Measurements from ENCODE around the gene INO80C. TPM values are rescaled to one million over a fixed set of nuclear protein-coding genes. Genes with fewer than 3 reads are reported as not detected.

Gene INO80C
- total RNA-seq, 1 donor from 2014 or later = 24.6 TPM

- Histone ChIP-seq H3K9me3 (ENCODE audit: insufficient read depth, low read depth, low read length) (no peaks in the 10 kb centered on the region), H3K79me2 (ENCODE audit: insufficient read depth, low read length) (no peaks in the 10 kb centered on the region), H3K4me2 (ENCODE audit: low read length) (peak overlapping the region; percentile 7), H3K27ac (ENCODE audit: low read depth, low read length) (peak overlapping the region; percentile 80), H3K4me3 (ENCODE audit: insufficient read depth, low read depth, low read length) (no peak overlapping the region), H3K27me3 (ENCODE audit: insufficient read depth, low read length) (no peaks in the 10 kb centered on the region), H3K9ac (ENCODE audit: low read length) (peak overlapping the region; percentile 68), H3K4me1 (ENCODE audit: insufficient read depth, low read length) (peaks cover 8% of the 10 kb centered on the region), H4K20me1 (ENCODE audit: insufficient read depth, low read length) (no peaks in the 10 kb centered on the region), H3K36me3 (ENCODE audit: insufficient read depth, low read length) (no peaks in the 10 kb centered on the region), H2AFZ (ENCODE audit: low read depth, low read length) (no peak overlapping the region)
- H3K36me3 Mint-ChIP-seq (ENCODE audit: low read depth, unreplicated experiment) = no peaks in the 10 kb centered on the region
- no peak overlapping the region for H3K27ac Mint-ChIP-seq (ENCODE audit: unreplicated experiment)
- TF ChIP-seq EZH2 (IDR thresholded peaks at IDR 0.05; ENCODE audit: insufficient read depth, low read length) = no peak
- no peak for TF ChIP-seq CTCF (IDR thresholded peaks at IDR 0.05; ENCODE audit: insufficient read depth, low read depth, low read length)
- peaks cover 5% of the 10 kb centered on the region for H3K27me3 Mint-ChIP-seq (ENCODE audit: low read depth, unreplicated experiment)
- DNase-seq (ENCODE audit: low read depth) (no peak), FAIRE-seq (peak; percentile 59)
- H3K9me3 Mint-ChIP-seq (ENCODE audit: unreplicated experiment) = peaks cover 2% of the 10 kb centered on the region
- no peak overlapping the region for H3K4me3 Mint-ChIP-seq (ENCODE audit: unreplicated experiment)
- H3K4me1 Mint-ChIP-seq (ENCODE audit: low read depth, unreplicated experiment) = no peaks in the 10 kb centered on the region
Observed at GRCh38 chr18:35435401-35435800, 62.4 kb downstream of the INO80C start.

- no peak for FAIRE-seq
- H3K9ac ChIP-seq (ENCODE audit: low read length) = no peak overlapping the region
- H4K20me1 ChIP-seq (ENCODE audit: insufficient read depth, low read length) = no peaks in the 10 kb centered on the region
- H3K79me2 ChIP-seq (ENCODE audit: insufficient read depth, low read length) = no peaks in the 10 kb centered on the region
- no peak overlapping the region for H3K27ac ChIP-seq (ENCODE audit: low read depth, low read length)
- H3K4me2 ChIP-seq (ENCODE audit: low read length) = no peak overlapping the region
- H3K4me3 ChIP-seq (ENCODE audit: insufficient read depth, low read depth, low read length) = no peak overlapping the region
- no peak overlapping the region for H2AFZ ChIP-seq (ENCODE audit: low read depth, low read length)
- Mint-ChIP-seq H3K27me3 (ENCODE audit: low read depth, unreplicated experiment) (no peaks in the 10 kb centered on the region), H3K9me3 (ENCODE audit: unreplicated experiment) (no peaks in the 10 kb centered on the region), H3K36me3 (ENCODE audit: low read depth, unreplicated experiment) (no peaks in the 10 kb centered on the region), H3K4me1 (ENCODE audit: low read depth, unreplicated experiment) (no peaks in the 10 kb centered on the region), H3K4me3 (ENCODE audit: unreplicated experiment) (no peak overlapping the region), H3K27ac (ENCODE audit: unreplicated experiment) (no peak overlapping the region)
- H3K4me1 ChIP-seq (ENCODE audit: insufficient read depth, low read length) = peaks cover 8% of the 10 kb centered on the region
- no peaks in the 10 kb centered on the region for H3K36me3 ChIP-seq (ENCODE audit: insufficient read depth, low read length)
- DNase-seq (ENCODE audit: low read depth) = peak; percentile 24
- no peaks in the 10 kb centered on the region for H3K27me3 ChIP-seq (ENCODE audit: insufficient read depth, low read length)
- TF ChIP-seq EZH2 (IDR thresholded peaks at IDR 0.05; ENCODE audit: insufficient read depth, low read length) = no peak
- no peak for TF ChIP-seq CTCF (IDR thresholded peaks at IDR 0.05; ENCODE audit: insufficient read depth, low read depth, low read length)
- no peaks in the 10 kb centered on the region for H3K9me3 ChIP-seq (ENCODE audit: insufficient read depth, low read depth, low read length)
Observed at GRCh38 chr18:35432565-35433001, 65.2 kb downstream of the INO80C start.

GRCh38 chr18:35431374-35431741, 66.4 kb downstream of the INO80C start:
- H3K9me3 Mint-ChIP-seq (ENCODE audit: unreplicated experiment) = no peaks in the 10 kb centered on the region
- no peaks in the 10 kb centered on the region for H3K4me1 Mint-ChIP-seq (ENCODE audit: low read depth, unreplicated experiment)
- no peak overlapping the region for H3K27ac Mint-ChIP-seq (ENCODE audit: unreplicated experiment)
- peaks cover 4% of the 10 kb centered on the region for H3K4me1 ChIP-seq (ENCODE audit: insufficient read depth, low read length)
- no peaks in the 10 kb centered on the region for H3K36me3 Mint-ChIP-seq (ENCODE audit: low read depth, unreplicated experiment)
- H3K27ac ChIP-seq (ENCODE audit: low read depth, low read length) = no peak overlapping the region
- no peak for TF ChIP-seq CTCF (IDR thresholded peaks at IDR 0.05; ENCODE audit: insufficient read depth, low read depth, low read length)
- no peak for TF ChIP-seq EZH2 (IDR thresholded peaks at IDR 0.05; ENCODE audit: insufficient read depth, low read length)
- H3K9me3 ChIP-seq (ENCODE audit: insufficient read depth, low read depth, low read length) = no peaks in the 10 kb centered on the region
- H2AFZ ChIP-seq (ENCODE audit: low read depth, low read length) = no peak overlapping the region
- H3K9ac ChIP-seq (ENCODE audit: low read length) = no peak overlapping the region
- no peaks in the 10 kb centered on the region for H3K27me3 ChIP-seq (ENCODE audit: insufficient read depth, low read length)
- FAIRE-seq (peak; percentile 13), DNase-seq (ENCODE audit: low read depth) (no peak)
- H3K4me3 Mint-ChIP-seq (ENCODE audit: unreplicated experiment) = no peak overlapping the region
- H3K4me2 ChIP-seq (ENCODE audit: low read length) = no peak overlapping the region
- no peaks in the 10 kb centered on the region for H3K79me2 ChIP-seq (ENCODE audit: insufficient read depth, low read length)
- H3K27me3 Mint-ChIP-seq (ENCODE audit: low read depth, unreplicated experiment) = no peaks in the 10 kb centered on the region
- no peak overlapping the region for H3K4me3 ChIP-seq (ENCODE audit: insufficient read depth, low read depth, low read length)
- no peaks in the 10 kb centered on the region for H4K20me1 ChIP-seq (ENCODE audit: insufficient read depth, low read length)
- H3K36me3 ChIP-seq (ENCODE audit: insufficient read depth, low read length) = no peaks in the 10 kb centered on the region

Measured in astrocyte (in vitro differentiated cells and primary cell).